ENCODE data around the gene TRIM66.
A peak's percentile ranks its signal among the peaks of the same experiment; 100 is the strongest.

The TRIM66 gene

GRCh38 chr11:8714622-8715225, 32.3 kb upstream of the TRIM66 start:
- no peak for DNase-seq

DNA sequence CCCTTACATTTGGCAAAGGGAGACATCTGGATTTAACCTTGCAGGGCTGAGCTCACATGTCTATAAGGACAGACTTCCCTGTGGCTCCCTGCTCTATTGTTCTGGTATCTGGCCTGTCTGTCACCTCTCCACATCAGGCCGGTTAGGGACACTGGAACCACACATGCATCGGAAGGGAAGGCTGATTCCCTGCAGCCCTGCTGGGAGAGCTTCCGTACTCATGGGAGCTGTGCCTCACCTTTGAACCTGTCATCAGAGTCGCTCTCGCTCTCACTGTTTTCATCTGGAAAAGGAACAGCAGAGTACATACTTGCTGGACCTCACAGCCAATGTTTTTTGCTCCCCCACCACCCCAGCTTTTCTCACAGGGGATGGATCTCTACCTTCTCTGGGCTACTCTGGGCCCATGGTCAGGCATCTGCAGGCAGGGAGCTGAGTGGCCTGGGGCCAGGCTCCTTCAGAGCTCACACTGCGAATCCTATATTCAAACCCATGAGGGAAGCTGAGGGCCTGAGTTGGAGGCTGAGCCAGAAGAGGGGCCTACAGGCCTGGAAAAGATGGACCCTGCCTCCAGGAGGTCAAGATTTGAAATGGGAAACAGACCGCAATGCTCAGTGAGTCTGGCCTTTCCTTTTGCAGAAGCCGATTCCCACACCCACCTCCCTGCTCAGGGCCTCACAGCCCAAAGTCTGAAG, 31.4 kb upstream of the TRIM66 start:
- DNase-seq = no peak

DNA sequence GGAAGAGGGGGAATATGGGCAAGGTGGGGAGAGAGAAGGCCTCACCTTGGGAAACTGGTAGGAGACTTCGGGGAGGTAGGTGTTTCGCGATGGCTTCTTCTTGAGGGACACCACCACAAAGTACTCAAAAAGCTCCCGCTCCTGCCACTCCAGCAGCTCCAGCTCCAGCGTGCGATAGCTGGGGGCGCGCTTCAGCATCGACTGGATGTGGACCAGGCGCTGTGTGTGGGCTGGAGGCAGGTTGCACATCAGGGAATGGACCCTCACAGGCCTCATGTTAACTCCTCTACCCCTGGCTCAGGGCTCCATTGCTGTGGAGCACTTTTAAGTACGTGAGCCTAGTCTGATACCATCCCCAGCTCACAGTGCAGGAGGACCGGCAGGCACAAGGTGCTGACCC, 30.0 kb upstream of the TRIM66 start:
- no peak for DNase-seq

DNA sequence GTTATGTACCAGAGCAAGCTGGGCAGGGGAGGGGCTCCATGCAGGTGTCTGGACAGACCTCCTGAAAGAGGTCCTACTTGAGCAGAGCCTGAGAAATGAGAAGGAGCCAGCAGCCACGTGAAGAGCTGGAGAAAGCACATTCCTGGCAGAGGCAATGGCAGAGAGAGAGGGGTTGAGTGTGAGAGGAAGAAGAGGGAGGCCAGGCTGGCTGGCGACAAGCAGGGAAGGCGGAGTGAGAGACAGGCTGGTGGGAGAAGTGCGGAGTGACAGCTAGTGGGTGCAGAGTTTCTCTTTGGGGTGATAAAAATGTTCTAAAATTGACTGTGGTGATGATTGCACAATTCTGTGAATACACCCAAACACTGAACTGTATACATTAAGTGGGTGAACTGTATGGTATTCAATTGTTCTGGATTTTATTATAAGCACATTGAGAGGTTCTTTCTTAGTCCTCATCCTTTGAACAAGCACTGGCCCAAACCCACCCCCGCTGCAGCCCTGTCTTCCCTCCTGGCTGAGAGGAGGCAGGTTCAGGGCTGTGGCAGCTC, 29.5 kb upstream of the TRIM66 start:
- DNase-seq = no peak

- DNase-seq = no peak
Measured at GRCh38 chr11:8709777-8710176, 27.3 kb upstream of the TRIM66 start.

GRCh38 chr11:8709002-8709672, 26.7 kb upstream of the TRIM66 start:
- DNase-seq = peak; percentile 28 to 42

DNA sequence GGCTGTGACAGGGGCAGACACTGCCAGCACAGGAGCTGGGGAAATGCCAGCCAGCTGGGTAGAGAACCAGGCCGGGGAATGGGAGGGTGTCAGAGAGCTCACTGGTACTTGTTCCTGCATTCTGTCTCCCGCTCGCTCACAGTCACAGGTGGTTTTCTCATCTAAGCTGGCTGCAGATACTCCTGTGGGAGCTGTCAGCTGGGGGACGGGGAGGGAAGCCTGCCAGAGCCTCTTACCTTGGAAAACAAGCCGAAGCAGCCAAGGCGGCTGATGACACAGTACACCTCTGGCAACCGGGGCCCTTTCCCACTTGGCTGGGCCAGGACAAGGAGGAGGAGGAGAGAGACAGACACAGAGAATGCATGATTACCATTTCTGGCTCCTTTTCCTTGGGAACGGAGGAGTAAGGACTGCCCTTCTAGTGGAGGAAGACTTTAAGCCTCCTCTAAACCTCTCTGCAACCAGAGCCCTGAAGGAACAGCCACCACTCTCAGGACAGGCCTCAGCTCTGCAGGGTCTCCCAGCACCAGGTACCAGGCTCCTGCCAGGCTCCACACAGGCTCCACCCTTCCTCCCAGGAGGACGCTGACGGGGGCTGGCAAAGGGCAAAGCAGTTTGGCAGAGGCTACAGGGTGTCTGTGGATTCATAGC, 25.2 kb upstream of the TRIM66 start:
- DNase-seq = peak in 1 of 2 donors; percentile 37

DNA sequence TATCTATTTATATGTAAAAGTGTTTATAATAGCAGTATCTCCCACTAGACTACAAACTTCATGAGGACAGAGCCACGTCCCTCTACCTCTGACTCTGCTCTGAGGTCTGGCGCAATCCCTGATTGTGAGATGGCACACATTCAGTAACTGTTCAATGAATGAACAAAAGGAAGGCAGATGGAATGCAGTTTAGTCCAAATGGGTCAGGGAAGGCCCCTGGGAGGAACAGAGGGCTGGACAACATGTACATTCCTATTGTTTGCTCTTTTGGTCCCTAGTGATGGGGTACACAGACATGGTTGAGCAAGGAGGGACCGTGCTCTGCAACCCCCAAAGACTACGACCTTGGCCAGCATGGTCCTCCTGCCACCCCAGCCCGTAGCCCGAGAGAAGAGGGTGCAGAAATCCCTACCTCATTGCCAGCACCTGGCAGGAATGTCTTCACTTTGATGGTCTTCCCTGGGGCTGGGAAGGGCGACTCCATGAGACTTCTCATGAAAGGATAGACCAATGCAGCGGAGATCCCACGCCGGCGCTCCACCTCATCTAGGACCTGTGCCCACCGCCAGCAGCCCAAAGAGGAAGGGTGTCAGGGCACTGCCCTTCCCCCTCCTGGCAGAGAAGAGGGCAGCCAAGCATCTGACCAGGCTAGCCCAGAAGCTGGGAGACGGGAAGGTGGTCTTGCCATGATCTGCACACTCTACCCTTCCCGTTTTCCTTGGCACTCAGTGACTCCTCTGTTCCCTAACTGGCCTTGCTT, 24.4 kb upstream of the TRIM66 start:
- DNase-seq = no peak

DNA sequence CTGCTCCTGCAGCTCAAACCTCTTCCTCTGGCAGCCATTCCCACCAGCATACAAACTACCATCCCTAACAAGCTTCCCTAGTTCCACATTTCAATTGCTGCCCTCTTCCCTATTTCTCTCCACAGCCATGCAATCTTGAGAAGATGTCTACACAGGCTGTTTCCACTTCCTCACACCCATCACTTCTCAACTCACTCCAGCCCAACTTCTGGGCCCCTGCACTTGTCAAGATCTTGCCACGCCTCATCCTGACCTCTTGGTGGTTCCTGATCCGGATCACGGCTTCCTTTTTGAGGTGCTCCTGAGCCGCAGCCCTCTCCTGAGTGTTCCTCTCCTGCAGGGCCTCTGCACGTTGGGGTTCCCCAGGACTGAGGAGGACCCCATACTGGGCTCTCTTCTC, 22.7 kb upstream of the TRIM66 start:
- no peak for DNase-seq

- DNase-seq = no peak
Measured at GRCh38 chr11:8704136-8704535, 21.7 kb upstream of the TRIM66 start.

GRCh38 chr11:8702598-8702915, 20.1 kb upstream of the TRIM66 start:
- no peak for DNase-seq

DNA sequence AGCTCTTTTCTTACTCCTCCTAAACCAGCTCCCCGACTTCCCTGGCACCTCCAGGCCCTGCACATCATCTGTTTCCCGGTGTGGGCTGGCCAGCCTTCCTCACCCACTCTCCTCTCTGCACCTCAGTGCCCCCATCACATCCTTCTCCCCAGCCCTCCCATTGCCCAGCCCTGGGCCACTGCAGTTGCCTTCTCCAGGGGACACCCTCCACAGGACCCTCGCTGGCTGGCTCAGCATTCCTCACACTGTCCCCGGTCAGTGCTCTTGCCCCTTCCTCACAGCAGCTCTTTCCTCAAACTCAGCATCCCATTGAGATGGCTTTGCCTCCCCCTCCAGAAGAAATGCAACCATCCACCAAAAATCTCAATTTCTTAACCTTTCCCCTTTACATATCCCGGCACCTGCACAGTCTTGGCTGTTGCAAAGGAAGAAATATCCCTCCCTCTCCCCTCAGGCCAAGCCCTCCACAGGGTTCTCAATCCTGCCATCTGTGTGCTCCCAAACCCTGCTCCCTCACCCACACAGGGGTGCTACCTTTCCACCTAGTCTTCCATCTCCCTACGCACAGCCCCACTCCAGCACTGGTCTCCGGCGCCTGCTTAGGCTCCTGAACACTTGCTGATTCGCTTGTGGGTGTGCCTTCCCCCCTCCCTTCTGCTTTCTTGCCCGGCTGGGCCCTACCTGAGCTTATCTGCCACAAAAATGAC, 19.6 kb upstream of the TRIM66 start:
- no peak for DNase-seq

DNA sequence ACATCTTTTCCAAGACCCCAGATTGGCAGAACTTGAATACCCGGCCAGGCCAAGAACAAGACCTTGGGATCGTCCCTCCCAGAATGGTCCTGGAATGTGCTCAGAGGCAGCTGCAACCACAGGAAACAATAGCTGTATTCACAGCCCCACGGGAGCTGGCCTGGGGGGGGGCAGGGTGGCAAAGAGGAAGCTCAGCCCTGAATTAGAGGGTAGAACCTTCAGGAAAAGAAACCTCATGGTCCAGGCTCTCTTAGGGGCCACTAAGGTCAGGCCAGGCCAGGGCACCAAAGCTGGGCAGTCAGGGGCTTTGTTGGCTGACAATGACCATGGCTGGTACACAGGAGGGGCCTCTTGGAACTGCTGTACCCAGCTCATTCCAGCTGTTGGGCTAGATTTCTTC, 17.4 kb upstream of the TRIM66 start:
- peak; percentile 53 to 74 for DNase-seq

GRCh38 chr11:8698917-8699441, 16.5 kb upstream of the TRIM66 start:
- DNase-seq = no peak

GRCh38 chr11:8698379-8698851, 15.9 kb upstream of the TRIM66 start:
- no peak for DNase-seq

GRCh38 chr11:8697054-8697453, 14.6 kb upstream of the TRIM66 start:
- DNase-seq = no peak

DNA sequence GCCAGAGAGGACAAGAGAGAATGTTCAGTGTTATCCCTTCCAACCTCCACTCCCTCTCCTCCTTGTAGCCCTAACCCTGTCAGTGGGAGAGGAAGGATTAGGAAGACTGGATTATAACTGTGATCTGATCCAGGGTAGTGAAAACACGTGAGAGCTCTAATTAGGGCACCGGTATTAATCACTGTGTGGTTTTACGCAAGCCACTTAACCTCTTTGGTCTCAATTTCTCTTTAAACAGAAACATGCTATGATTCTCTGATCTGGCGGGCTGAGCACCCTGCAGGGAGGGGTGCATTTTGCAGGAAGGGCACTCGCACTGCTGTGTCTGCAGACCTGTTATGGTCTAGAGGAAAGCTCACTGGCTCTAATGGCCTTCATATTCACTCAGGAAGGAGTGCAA, 11.7 kb upstream of the TRIM66 start:
- DNase-seq = no peak

GRCh38 chr11:8693555-8693954, 11.1 kb upstream of the TRIM66 start:
- DNase-seq = no peak

DNA sequence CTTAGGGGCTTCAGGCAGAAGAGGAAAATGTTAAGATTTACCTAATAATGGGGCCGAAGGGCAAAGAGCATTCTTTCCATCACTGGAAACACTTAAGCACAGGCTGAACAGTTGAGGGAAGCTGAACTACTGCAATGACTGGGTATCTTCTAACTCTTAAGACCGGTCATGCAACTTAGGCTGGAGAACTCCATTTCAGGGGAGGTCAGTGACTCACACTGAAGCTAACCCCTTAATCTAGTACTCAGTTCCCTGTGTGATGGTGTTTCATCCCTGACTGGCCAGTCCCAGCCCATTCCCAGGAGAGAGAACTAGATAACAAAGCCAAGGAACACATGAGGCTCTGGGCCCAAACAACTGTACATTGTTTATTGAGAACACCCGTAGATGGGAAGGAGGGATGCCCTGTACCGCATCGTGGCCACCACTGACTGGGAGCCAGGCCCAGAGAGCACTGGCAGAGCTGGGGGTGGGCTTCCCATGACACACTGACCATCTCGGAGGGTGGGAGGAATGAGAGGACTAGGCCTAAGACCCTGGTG, 10.6 kb upstream of the TRIM66 start:
- DNase-seq = no peak

DNA sequence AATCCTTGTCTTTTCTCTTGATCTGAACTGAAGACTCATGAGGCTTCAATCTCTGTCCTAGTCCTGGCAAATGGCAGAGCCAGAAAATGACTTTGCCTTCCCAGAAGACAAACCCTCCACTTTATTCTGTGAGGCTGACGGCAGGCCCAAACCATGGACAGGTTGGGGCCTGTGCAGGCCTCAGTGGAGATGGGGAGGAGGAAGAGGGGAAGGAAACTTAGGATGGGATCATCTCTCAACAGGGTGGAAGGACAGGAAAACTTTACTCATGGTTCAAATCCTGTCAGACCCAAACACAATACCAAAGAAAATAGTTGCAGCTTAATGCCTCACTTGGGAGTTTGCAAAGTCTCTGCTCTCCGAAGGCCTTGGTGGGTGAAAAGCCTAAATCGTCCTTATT, 10.0 kb upstream of the TRIM66 start:
- DNase-seq = no peak

- no peak for DNase-seq
Measured at GRCh38 chr11:8691601-8692000, 9.1 kb upstream of the TRIM66 start.

Measured in hippocampal formation (tissue), 2 donors.